ENCODE measurements around the gene ALK. TPM values are rescaled to one million over a fixed set of nuclear protein-coding genes. Genes with fewer than 3 reads are reported as not detected.
"Not testable (repeated sequence)": the region's sequence is repeated elsewhere in the genome, so short reads cannot be mapped to it uniquely, and the experiment has no call there.

The ALK gene
- total and polyA plus RNA-seq, 2 donors (not counting 1 experiment from before 2014, with no cell fraction given), result under 0.01 to 0.02 TPM

DNA sequence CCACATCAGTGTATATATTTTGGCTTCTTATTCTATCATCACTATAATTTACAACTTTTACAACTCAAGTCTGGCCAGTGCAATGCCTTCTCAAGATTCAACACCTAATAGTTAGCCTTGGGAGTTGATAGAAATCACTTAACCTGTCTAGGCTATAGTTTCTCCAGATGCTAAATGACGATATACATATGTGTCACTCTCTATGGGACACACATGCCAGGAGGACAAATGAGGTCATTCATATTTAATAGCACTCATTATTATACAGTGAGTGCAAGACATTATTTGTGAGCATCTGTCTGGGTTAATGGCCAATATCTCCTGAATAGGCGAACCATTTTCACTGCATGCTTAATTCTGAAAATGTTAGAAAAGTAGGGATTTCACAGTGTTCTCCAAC, 89.8 kb downstream of the ALK start:
- Histone ChIP-seq H3K4me1 (ENCODE audit: control insufficient read depth, extremely low read depth, insufficient read depth, low read length) (no peaks in the 10 kb centered on the region), H3K4me3 (replicated peaks in 1 of 4; ENCODE audit: control extremely low read depth in 1 of 4, insufficient read depth in 1 of 4, low read depth in 3 of 4, low read length in 4 of 4) (no peak overlapping the region), H2AFZ (ENCODE audit: low read length) (no peak overlapping the region), H3K27me3 (ENCODE audit: control insufficient read depth, insufficient read depth, low read length) (no peaks in the 10 kb centered on the region), H3K4me2 (ENCODE audit: extremely low read depth, insufficient read depth, low read length) (no peak overlapping the region), H4K20me1 (ENCODE audit: control insufficient read depth, extremely low read depth, insufficient read depth, low read length) (no peaks in the 10 kb centered on the region), H3K9me3 (ENCODE audit: control insufficient read depth, insufficient read depth, low read depth, low read length) (no peaks in the 10 kb centered on the region), H3K36me3 (ENCODE audit: control insufficient read depth, insufficient read depth, low read length) (no peaks in the 10 kb centered on the region), H3K27ac (ENCODE audit: insufficient read depth, low read length) (no peak overlapping the region), H3K9ac (ENCODE audit: insufficient read depth, low read length) (no peak overlapping the region), H3K79me2 (ENCODE audit: control insufficient read depth, insufficient read depth, low read length) (no peaks in the 10 kb centered on the region)
- DNase-seq (ENCODE audit: low read depth in 2 of 2), result no peak
- TF ChIP-seq, protein P1, sequence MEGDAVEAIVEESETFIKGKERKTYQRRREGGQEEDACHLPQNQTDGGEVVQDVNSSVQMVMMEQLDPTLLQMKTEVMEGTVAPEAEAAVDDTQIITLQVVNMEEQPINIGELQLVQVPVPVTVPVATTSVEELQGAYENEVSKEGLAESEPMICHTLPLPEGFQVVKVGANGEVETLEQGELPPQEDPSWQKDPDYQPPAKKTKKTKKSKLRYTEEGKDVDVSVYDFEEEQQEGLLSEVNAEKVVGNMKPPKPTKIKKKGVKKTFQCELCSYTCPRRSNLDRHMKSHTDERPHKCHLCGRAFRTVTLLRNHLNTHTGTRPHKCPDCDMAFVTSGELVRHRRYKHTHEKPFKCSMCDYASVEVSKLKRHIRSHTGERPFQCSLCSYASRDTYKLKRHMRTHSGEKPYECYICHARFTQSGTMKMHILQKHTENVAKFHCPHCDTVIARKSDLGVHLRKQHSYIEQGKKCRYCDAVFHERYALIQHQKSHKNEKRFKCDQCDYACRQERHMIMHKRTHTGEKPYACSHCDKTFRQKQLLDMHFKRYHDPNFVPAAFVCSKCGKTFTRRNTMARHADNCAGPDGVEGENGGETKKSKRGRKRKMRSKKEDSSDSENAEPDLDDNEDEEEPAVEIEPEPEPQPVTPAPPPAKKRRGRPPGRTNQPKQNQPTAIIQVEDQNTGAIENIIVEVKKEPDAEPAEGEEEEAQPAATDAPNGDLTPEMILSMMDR (conservative IDR thresholded peaks at IDR 0.05 in 1 of 2, IDR thresholded peaks at IDR 0.05 in 1 of 2; ENCODE audit: low read depth in 1 of 2, low read length in 2 of 2), result no peak
- no peak for TF ChIP-seq EZH2 (IDR thresholded peaks at IDR 0.05; ENCODE audit: low read length, missing control alignments)

DNA sequence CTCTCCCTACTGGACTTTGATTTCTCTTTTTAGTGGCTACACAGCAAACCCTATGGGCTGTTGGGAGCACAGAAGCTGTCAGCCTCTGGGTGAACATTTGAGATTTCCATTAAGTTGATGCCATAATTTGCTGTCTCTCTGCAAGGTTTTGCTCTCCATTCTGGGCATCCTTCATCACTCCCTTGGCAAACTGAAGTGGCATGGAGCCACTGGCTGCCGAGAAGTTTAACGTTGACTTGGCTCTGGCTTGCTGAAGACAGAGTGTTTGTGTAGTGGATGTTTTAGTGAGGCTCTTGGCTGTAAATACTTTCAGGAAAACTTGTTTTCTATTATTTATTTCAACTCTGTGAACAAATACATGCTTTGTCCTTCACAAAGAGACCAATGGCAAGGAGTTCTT, 91.5 kb downstream of the ALK start:
- DNase-seq (ENCODE audit: low read depth in 2 of 2), result no peak
- no peak overlapping the region for H3K4me3 ChIP-seq (replicated peaks in 1 of 4; ENCODE audit: control extremely low read depth in 1 of 4, insufficient read depth in 1 of 4, low read depth in 3 of 4, low read length in 4 of 4)
- TF ChIP-seq, protein P1 (conservative IDR thresholded peaks at IDR 0.05 in 1 of 2, IDR thresholded peaks at IDR 0.05 in 1 of 2; ENCODE audit: low read depth in 1 of 2, low read length in 2 of 2), result no peak
- TF ChIP-seq EZH2 (IDR thresholded peaks at IDR 0.05; ENCODE audit: low read length, missing control alignments), result no peak
- no peaks in the 10 kb centered on the region for H3K4me1 ChIP-seq (ENCODE audit: control insufficient read depth, extremely low read depth, insufficient read depth, low read length)
- H2AFZ ChIP-seq (ENCODE audit: low read length), result no peak overlapping the region
- H3K4me2 ChIP-seq (ENCODE audit: extremely low read depth, insufficient read depth, low read length), result no peak overlapping the region
- H3K79me2 ChIP-seq (ENCODE audit: control insufficient read depth, insufficient read depth, low read length), result no peaks in the 10 kb centered on the region
- no peaks in the 10 kb centered on the region for H4K20me1 ChIP-seq (ENCODE audit: control insufficient read depth, extremely low read depth, insufficient read depth, low read length)
- no peaks in the 10 kb centered on the region for H3K36me3 ChIP-seq (ENCODE audit: control insufficient read depth, insufficient read depth, low read length)
- no peaks in the 10 kb centered on the region for H3K9me3 ChIP-seq (ENCODE audit: control insufficient read depth, insufficient read depth, low read depth, low read length)
- no peak overlapping the region for H3K27ac ChIP-seq (ENCODE audit: insufficient read depth, low read length)
- H3K27me3 ChIP-seq (ENCODE audit: control insufficient read depth, insufficient read depth, low read length), result no peaks in the 10 kb centered on the region
- no peak overlapping the region for H3K9ac ChIP-seq (ENCODE audit: insufficient read depth, low read length)

DNA sequence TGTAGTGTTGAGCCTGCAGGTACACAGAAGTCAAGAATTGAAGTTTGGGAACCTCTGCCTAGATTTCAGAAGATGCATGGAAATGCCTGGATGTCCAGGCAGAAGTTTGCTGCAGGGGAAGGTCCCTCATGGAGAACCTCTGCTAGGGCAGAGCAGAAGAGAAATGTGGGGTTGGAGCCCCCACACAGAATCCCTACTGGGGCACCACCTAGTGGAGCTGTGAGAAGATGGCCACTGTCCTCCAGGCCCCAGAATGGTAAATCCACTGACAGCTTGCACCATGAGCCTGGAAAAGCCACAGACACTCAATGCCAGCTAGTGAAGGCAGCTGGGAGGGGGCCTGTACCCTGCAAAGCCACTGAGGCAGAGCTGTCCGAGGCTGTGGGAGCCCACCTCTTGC, 97.2 kb downstream of the ALK start:
- not testable (repeated sequence) for H3K27me3 ChIP-seq (ENCODE audit: control insufficient read depth, insufficient read depth, low read length); H3K36me3 ChIP-seq (ENCODE audit: control insufficient read depth, insufficient read depth, low read length); H3K4me2 ChIP-seq (ENCODE audit: extremely low read depth, insufficient read depth, low read length); DNase-seq (ENCODE audit: low read depth in 2 of 2); H4K20me1 ChIP-seq (ENCODE audit: control insufficient read depth, extremely low read depth, insufficient read depth, low read length); H3K9me3 ChIP-seq (ENCODE audit: control insufficient read depth, insufficient read depth, low read depth, low read length); H3K4me1 ChIP-seq (ENCODE audit: control insufficient read depth, extremely low read depth, insufficient read depth, low read length); H3K79me2 ChIP-seq (ENCODE audit: control insufficient read depth, insufficient read depth, low read length); H3K9ac ChIP-seq (ENCODE audit: insufficient read depth, low read length); H3K4me3 ChIP-seq (replicated peaks in 1 of 4; ENCODE audit: control extremely low read depth in 1 of 4, insufficient read depth in 1 of 4, low read depth in 3 of 4, low read length in 4 of 4); H2AFZ ChIP-seq (ENCODE audit: low read length); H3K27ac ChIP-seq (ENCODE audit: insufficient read depth, low read length)
- TF ChIP-seq, protein P1 (conservative IDR thresholded peaks at IDR 0.05 in 1 of 2, IDR thresholded peaks at IDR 0.05 in 1 of 2; ENCODE audit: low read depth in 1 of 2, low read length in 2 of 2), result peak in 1 of 2 donors; percentile 7
